ENCODE data around the gene KCTD2. TPM values are rescaled to one million over a fixed set of nuclear protein-coding genes. Genes with fewer than 3 reads are reported as not detected.

KCTD2 gene
- total and polyA plus RNA-seq, 2 of the 13 experiments (the other 11 are each of a cell fraction or from before 2014, with no cell fraction given) = 28.3 to 32.6 TPM

GRCh38 chr17:75046407-75047289, at the start of gene KCTD2, which contains the start of gene ATP5PD (continued):
- TF ChIP-seq REST (IDR thresholded peaks at IDR 0.05; ENCODE audit: borderline replicate concordance in 1 of 2, low read depth in 1 of 2, low read length in 2 of 2) = no peak
- no peak for TF ChIP-seq ZNF567 (CRISPR knock-in tag; IDR thresholded peaks at IDR 0.05; ENCODE audit: borderline replicate concordance)
- TF ChIP-seq KLF6 (CRISPR knock-in tag; IDR thresholded peaks at IDR 0.05) = peak; percentile 66; the same call in 1 of the 2 replicates
- peak; percentile 89 for TF ChIP-seq ZNF350 (CRISPR knock-in tag; IDR thresholded peaks at IDR 0.05; ENCODE audit: borderline replicate concordance, low read depth)
- no peak for TF ChIP-seq SP1 (IDR thresholded peaks at IDR 0.05)
- TF ChIP-seq SP1 (CRISPR knock-in tag; IDR thresholded peaks at IDR 0.05) = peak; percentile 84
- TF ChIP-seq ARID2 (CRISPR knock-in tag; IDR thresholded peaks at IDR 0.05; ENCODE audit: borderline replicate concordance) = no peak
- peak; percentile 88 for TF ChIP-seq SALL2 (CRISPR knock-in tag; IDR thresholded peaks at IDR 0.05)
- TF ChIP-seq KLF13 (CRISPR knock-in tag; IDR thresholded peaks at IDR 0.05) = peak; percentile 50; the same call in 1 of the 2 replicates
- TF ChIP-seq FOXA3 (CRISPR knock-in tag; IDR thresholded peaks at IDR 0.05) = peak; percentile 33; the same call in 1 of the 2 replicates
- peak; percentile 94 for TF ChIP-seq ARHGAP35 (CRISPR knock-in tag; IDR thresholded peaks at IDR 0.05; ENCODE audit: borderline replicate concordance)
- TF ChIP-seq TRIM22 (IDR thresholded peaks at IDR 0.05) = no peak
- TF ChIP-seq, protein P1, sequence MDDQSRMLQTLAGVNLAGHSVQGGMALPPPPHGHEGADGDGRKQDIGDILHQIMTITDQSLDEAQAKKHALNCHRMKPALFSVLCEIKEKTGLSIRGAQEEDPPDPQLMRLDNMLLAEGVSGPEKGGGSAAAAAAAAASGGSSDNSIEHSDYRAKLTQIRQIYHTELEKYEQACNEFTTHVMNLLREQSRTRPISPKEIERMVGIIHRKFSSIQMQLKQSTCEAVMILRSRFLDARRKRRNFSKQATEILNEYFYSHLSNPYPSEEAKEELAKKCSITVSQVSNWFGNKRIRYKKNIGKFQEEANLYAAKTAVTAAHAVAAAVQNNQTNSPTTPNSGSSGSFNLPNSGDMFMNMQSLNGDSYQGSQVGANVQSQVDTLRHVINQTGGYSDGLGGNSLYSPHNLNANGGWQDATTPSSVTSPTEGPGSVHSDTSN (CRISPR knock-in tag; IDR thresholded peaks at IDR 0.05; ENCODE audit: borderline replicate concordance) = no peak
- TF ChIP-seq WIZ (CRISPR knock-in tag; IDR thresholded peaks at IDR 0.05) = no peak
- TF ChIP-seq ZBTB7B (CRISPR knock-in tag; IDR thresholded peaks at IDR 0.05) = peak; percentile 91
- no peak for TF ChIP-seq ZBTB4 (CRISPR knock-in tag; IDR thresholded peaks at IDR 0.05; ENCODE audit: borderline replicate concordance)
- TF ChIP-seq ZNF550 (CRISPR knock-in tag; IDR thresholded peaks at IDR 0.05; ENCODE audit: borderline replicate concordance) = 0 out of 2 replicates have a peak, but pooled peaks have one; percentile 11
- TF ChIP-seq ZSCAN20 (CRISPR knock-in tag; IDR thresholded peaks at IDR 0.05; ENCODE audit: borderline replicate concordance) = no peak
- no peak for TF ChIP-seq ZNF720 (CRISPR knock-in tag; IDR thresholded peaks at IDR 0.05)

Data from HepG2 (cell line).